Fibroblast of the aortic adventitia (primary cell): ENCODE results near the gene ZNF526. TPM values are rescaled to one million over a fixed set of nuclear protein-coding genes. Genes with fewer than 3 reads are reported as not detected.
"Not testable (repeated sequence)": the region's sequence is repeated elsewhere in the genome, so short reads cannot be mapped to it uniquely, and the experiment has no call there.

ENCODE experiments used
- DNase-seq: peaks from one replicate; pipeline ENCODE4 v3.0.0-alpha.2; 2010; ENCODE audit warnings: low read depth
- H3K4me3 ChIP-seq: 2 replicates; pipeline ENCODE4 v1.5.1; 2011; ENCODE audit warnings: low read depth, mild to moderate bottlenecking, control low read depth, low read length, moderate library complexity
- CTCF ChIP-seq: IDR thresholded peaks from 2 replicates; pipeline ENCODE4 v1.5.1; 2011; ENCODE audit warnings: mild to moderate bottlenecking, low read length, control low read depth, inconsistent platforms; ENCODE audit not compliant: insufficient read depth
- total RNA-seq: library from RNA; depleted of rRNA; stranded (reverse); fragments of >200 nt; gene quantifications from 2 replicates; pipeline ENCODE4 v1.2.3, GENCODE V29; 2012; ENCODE audit warnings: low replicate concordance

The ZNF526 gene
- total RNA-seq, 1 donor = 13.0 TPM

GRCh38 chr19:42254850-42255765, 35.0 kb downstream of the ZNF526 start, which contains the start of gene ERF:
Gene ERF, minus strand, starts transcription at chr19:42255128. Its CDS starts 129 bp downstream, at chr19:42254999.
- TF ChIP-seq CTCF = no peak
- DNase-seq = peak; percentile 82
- peak within 1 kb of the TSS; percentile 96 for H3K4me3 ChIP-seq

GRCh38 chr19:42255766-42256745, 35.9 kb downstream of the ZNF526 start:
- no peak for TF ChIP-seq CTCF
- peak overlapping the region; percentile 67 for H3K4me3 ChIP-seq
- DNase-seq = peak; percentile 64

- not testable (repeated sequence) for DNase-seq
Measured at GRCh38 chr19:42257842-42258241, 37.7 kb downstream of the ZNF526 start.

GRCh38 chr19:42261763-42262162, 41.7 kb downstream of the ZNF526 start:
- DNase-seq = no peak
- no peak for TF ChIP-seq CTCF

More at GRCh38 chr19:42257842-42258241, 37.7 kb downstream of the ZNF526 start:
- H3K4me3 ChIP-seq = not testable (repeated sequence)

GRCh38 chr19:42266105-42266504, 46.0 kb downstream of the ZNF526 start:
- H3K4me3 ChIP-seq, DNase-seq: not testable (repeated sequence)

More at GRCh38 chr19:42261763-42262162, 41.7 kb downstream of the ZNF526 start:
- H3K4me3 ChIP-seq = no peak overlapping the region

- not testable (repeated sequence) for DNase-seq, H3K4me3 ChIP-seq
Measured at GRCh38 chr19:42266928-42267603, 47.0 kb downstream of the ZNF526 start.

GRCh38 chr19:42267644-42268141, 47.6 kb downstream of the ZNF526 start:
- no peak for TF ChIP-seq CTCF
- H3K4me3 ChIP-seq = peak overlapping the region; percentile 74
- DNase-seq = peak; percentile 20
